ENCODE results near the gene CD200R1L. TPM values are rescaled to one million over a fixed set of nuclear protein-coding genes. Genes with fewer than 3 reads are reported as not detected.

The CD200R1L gene
- total and polyA plus RNA-seq, 12 donors = not detected

DNA sequence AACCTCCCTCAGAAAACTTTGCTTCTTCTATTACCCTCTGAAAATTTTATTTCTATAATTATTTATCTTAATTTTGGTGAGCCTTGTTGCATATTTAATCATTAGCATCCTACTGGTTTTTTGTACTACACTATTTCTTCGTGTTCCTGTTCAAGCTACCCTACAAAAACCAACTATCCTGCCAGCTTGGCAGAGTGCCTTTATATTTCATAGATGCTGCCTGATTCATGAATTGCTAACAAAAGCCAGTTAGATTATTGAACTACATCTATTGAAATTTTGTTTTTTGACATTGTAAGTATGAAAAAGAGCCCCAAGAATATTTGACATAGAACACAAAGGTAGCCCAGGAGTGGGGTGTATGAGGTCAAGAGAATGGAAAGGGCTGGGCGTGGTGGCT lies 78.9 kb downstream of the CD200R1L start:
- no peak for DNase-seq
- Histone ChIP-seq H3K4me3 (no peak overlapping the region), H3K9me3 (replicated peaks in 1 of 3) (no peaks in the 10 kb centered on the region), H3K27ac (no peak overlapping the region), H3K36me3 (replicated peaks in 1 of 2) (no peaks in the 10 kb centered on the region), H3K4me1 (replicated peaks in 1 of 2) (no peaks in the 10 kb centered on the region), H3K27me3 (no peaks in the 10 kb centered on the region)
- WGBS, 4 donors = 60 to 84% (median 78%) methylated on average over 2 of the region's 2 CpGs
- TF ChIP-seq POLR2A (IDR thresholded peaks at IDR 0.05) = no peak
- TF ChIP-seq, protein P1, sequence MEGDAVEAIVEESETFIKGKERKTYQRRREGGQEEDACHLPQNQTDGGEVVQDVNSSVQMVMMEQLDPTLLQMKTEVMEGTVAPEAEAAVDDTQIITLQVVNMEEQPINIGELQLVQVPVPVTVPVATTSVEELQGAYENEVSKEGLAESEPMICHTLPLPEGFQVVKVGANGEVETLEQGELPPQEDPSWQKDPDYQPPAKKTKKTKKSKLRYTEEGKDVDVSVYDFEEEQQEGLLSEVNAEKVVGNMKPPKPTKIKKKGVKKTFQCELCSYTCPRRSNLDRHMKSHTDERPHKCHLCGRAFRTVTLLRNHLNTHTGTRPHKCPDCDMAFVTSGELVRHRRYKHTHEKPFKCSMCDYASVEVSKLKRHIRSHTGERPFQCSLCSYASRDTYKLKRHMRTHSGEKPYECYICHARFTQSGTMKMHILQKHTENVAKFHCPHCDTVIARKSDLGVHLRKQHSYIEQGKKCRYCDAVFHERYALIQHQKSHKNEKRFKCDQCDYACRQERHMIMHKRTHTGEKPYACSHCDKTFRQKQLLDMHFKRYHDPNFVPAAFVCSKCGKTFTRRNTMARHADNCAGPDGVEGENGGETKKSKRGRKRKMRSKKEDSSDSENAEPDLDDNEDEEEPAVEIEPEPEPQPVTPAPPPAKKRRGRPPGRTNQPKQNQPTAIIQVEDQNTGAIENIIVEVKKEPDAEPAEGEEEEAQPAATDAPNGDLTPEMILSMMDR (IDR thresholded peaks at IDR 0.05) = no peak
- intact Hi-C loops (cut with DNase I) = no loop called here

DNA sequence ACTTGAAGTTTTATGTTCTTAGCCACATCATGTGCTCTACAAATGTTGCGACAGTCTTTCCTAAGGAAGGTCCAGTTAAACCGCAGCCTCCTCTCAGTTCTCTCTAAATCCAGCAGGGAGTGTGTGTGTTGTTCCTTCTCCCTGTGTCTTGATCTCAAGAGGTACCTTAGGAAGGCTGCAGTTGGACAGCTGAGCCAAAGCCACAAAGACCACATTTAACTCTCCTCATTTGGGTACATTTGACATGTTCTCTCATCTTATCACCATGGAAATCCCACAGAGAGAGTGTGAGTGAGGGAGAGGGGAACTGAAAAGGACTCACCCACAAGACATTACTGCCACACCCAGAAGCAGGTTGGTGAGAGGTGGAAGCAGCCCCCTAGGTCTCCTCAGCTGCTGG lies 79.5 kb downstream of the CD200R1L start:
- Histone ChIP-seq H3K4me3 (no peak overlapping the region), H3K36me3 (replicated peaks in 1 of 2) (no peaks in the 10 kb centered on the region), H3K27ac (no peak overlapping the region), H3K9me3 (replicated peaks in 1 of 3) (no peaks in the 10 kb centered on the region), H3K27me3 (no peaks in the 10 kb centered on the region), H3K4me1 (replicated peaks in 1 of 2) (no peaks in the 10 kb centered on the region)
- no peak for DNase-seq
- WGBS, 4 donors = 65 to 88% (median 78%) methylated on average over 2 of the region's 2 CpGs
- no peak for TF ChIP-seq POLR2A (IDR thresholded peaks at IDR 0.05)
- TF ChIP-seq, protein P1 (IDR thresholded peaks at IDR 0.05) = peak in 1 of 6 experiments; percentile 13
- intact Hi-C loops (cut with DNase I) = no loop called here

Other genes starting within 250 kb of the CD200R1L start
- gene CCDC80, start 205.7 kb downstream of the CD200R1L start, total RNA-seq = 10 to 100 TPM in 8 of 9 donors, 1 to 10 TPM in 1; 5.7 to 65.3 (median 16.2) TPM
- 10 to 100 TPM; 12.4 to 24.6 (median 19.7) TPM for gene CCDC80, start 205.7 kb downstream of the CD200R1L start, polyA plus RNA-seq
- 10 to 100 TPM in 1 of 9 donors, 1 to 10 TPM in 7, under 1 TPM in 1; 0.94 to 11.0 (median 2.2) TPM for gene CD200R1, start 128.2 kb upstream of the CD200R1L start, total RNA-seq
- under 1 TPM; 0.24 to 0.38 (median 0.34) TPM for gene CD200R1, start 128.2 kb upstream of the CD200R1L start, polyA plus RNA-seq
- 10 to 100 TPM; 15.0 to 39.6 (median 18.7) TPM for gene GTPBP8, start 144.1 kb upstream of the CD200R1L start, total RNA-seq
- 10 to 100 TPM in 1 of 3 donors, 1 to 10 TPM in 2; 4.5 to 18.0 (median 5.5) TPM for gene GTPBP8, start 144.1 kb upstream of the CD200R1L start, polyA plus RNA-seq